ENCODE results near the gene YJU2.

DNA sequence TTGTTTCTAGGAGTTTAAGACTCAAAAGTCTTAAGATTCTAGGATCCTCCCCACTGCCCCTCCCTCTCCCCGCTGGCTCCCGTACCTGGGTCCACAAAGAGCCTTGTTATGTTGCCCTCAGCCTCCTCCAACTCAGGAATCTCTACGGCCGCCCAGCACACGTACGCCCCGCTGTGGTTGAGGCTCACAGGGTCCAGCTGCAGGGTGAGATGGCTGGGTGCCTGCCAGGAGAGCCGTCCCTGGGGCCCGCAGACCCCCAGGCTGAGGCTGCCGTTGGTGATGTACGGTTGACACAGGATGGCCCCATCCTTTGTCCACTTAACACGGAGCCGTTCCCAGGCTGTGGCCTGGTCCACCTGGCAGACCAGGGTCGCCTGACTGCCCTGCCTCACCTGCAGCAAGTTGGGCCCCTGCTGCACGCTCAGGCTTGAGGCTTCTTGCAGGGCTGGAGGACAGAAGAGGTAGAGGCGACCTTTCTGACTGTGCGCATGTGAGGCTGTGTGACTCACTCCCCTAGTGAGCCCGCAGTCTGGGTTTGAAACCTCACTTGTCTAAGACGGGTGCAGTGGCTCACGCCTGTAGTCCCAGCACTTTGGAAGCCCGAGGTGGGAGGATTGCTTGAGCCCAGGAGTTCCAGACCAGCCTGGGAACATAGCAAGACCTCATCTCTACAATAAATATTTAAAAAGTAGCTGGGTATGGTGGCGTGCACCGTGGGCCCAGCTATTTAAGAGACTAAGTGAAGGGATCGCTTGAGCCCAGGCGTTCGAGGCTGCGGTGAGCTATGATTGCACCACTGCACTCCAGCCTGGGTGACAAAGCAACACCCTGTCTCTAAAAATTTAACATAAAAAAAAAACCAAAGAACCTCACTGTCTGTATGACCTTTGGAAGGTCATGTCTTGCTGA lies 51.3 kb downstream of the YJU2 start:
- no peak for TF ChIP-seq EZH2 (optimal IDR thresholded peaks at IDR 0.05; ENCODE audit: low read depth, low read length)
- TF ChIP-seq, protein P1, sequence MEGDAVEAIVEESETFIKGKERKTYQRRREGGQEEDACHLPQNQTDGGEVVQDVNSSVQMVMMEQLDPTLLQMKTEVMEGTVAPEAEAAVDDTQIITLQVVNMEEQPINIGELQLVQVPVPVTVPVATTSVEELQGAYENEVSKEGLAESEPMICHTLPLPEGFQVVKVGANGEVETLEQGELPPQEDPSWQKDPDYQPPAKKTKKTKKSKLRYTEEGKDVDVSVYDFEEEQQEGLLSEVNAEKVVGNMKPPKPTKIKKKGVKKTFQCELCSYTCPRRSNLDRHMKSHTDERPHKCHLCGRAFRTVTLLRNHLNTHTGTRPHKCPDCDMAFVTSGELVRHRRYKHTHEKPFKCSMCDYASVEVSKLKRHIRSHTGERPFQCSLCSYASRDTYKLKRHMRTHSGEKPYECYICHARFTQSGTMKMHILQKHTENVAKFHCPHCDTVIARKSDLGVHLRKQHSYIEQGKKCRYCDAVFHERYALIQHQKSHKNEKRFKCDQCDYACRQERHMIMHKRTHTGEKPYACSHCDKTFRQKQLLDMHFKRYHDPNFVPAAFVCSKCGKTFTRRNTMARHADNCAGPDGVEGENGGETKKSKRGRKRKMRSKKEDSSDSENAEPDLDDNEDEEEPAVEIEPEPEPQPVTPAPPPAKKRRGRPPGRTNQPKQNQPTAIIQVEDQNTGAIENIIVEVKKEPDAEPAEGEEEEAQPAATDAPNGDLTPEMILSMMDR (IDR thresholded peaks at IDR 0.05; ENCODE audit: low read length), result no peak
